Ovary (tissue), 3 donors: ENCODE data around the gene MRM2.

Experiments
- EP300 ChIP-seq: sonication (generic); formaldehyde crosslinking; IDR thresholded peaks from one replicate; pipeline ENCODE4 v1.6.1; 2017; ENCODE audit warnings: antibody characterized with exemption
- POLR2A ChIP-seq: fragments of 450-650 bp; IDR thresholded peaks from one replicate; pipeline ENCODE4 v1.6.1; 2017; ENCODE audit warnings: antibody characterized with exemption, mild to moderate bottlenecking, moderate library complexity
- TF ChIP-seq, protein P1 (sequence below), 3 donors: fragments of 450-650 bp in 2 of 3; fragments of 200-600 bp in 1 of 3; IDR thresholded peaks; one replicate each; pipeline versions ENCODE4 v1.5.1 to v1.8.0; 2016 to 2022; ENCODE audit warnings: antibody characterized with exemption in 3 of 3, mild to moderate bottlenecking in 1 of 3
- donor health status: DM: no; HTN: no; CAD: no.

DNA sequence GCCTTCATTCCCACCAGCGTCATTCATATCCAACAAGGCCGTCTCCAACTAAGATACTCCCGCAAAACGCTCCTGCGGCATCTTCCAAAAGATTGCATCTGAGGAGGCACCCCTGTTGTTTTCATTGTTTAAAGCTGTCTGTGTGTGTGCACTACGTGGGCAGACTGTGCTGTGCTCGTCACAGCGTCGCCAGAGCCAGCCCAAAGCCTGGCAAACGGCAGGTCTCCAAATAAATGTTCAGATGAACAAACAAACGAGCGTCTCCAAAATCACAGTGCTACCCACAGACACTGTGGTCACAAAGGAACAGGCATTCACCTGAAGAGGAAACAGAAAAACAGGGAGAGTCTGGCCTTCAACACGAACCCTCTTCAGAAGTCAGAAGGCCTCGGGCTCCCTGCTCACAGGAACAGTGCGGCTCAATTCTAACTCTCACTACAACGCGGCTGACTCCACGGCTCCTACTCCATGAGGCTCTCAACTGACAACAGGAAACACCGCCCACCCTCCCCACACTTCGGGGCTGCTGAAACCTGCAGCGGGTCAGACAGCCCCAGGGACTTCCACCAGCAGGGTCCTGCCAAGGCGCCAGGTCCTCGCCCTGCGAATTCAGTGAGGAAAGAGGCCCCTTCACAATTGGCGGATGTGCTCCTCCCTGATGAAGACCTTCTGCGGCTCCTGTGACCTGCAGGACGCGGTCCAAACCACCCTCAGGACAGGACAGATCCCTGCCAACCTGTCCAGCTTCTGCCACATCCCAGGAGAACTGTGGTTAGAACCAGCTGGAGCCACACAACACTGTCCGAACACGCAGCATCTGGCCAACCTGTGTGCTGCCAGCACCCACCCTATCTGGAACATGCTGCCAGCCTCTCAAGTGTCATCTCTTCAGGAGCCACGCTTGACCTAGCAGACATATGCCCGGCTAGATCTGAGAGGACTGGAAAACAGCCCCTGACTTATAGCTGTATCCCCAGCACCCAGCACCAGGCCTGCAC lies 45.3 kb downstream of the MRM2 start:
- TF ChIP-seq, protein P1, sequence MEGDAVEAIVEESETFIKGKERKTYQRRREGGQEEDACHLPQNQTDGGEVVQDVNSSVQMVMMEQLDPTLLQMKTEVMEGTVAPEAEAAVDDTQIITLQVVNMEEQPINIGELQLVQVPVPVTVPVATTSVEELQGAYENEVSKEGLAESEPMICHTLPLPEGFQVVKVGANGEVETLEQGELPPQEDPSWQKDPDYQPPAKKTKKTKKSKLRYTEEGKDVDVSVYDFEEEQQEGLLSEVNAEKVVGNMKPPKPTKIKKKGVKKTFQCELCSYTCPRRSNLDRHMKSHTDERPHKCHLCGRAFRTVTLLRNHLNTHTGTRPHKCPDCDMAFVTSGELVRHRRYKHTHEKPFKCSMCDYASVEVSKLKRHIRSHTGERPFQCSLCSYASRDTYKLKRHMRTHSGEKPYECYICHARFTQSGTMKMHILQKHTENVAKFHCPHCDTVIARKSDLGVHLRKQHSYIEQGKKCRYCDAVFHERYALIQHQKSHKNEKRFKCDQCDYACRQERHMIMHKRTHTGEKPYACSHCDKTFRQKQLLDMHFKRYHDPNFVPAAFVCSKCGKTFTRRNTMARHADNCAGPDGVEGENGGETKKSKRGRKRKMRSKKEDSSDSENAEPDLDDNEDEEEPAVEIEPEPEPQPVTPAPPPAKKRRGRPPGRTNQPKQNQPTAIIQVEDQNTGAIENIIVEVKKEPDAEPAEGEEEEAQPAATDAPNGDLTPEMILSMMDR (IDR thresholded peaks at IDR 0.05), result no peak
- TF ChIP-seq POLR2A (no peak), EP300 (no peak)
